Testis (tissue), 3 donors: ENCODE measurements around the gene SERTAD3. TPM values are rescaled to one million over a fixed set of nuclear protein-coding genes. Genes with fewer than 3 reads are reported as not detected.
"Not testable (repeated sequence)": the region's sequence is repeated elsewhere in the genome, so short reads cannot be mapped to it uniquely, and the experiment has no call there.

Source experiments
- DNase-seq: peaks from one replicate; pipeline ENCODE4 v3.0.0-alpha.2; 2019
- H3K27ac ChIP-seq, 2 donors: fragments of 200-600 bp; sonication (generic); one replicate each; pipeline ENCODE4 v1.5.1; 2019
- H3K27me3 ChIP-seq: fragments of 200-600 bp; sonication (generic); one replicate; pipeline ENCODE4 v1.5.1; 2019
- H3K36me3 ChIP-seq: fragments of 200-600 bp; sonication (generic); one replicate; pipeline ENCODE4 v1.5.1; 2017; ENCODE audit warnings: low read depth; ENCODE audit errors: missing control alignments
- H3K4me1 ChIP-seq: fragments of 200-600 bp; sonication (generic); one replicate; pipeline ENCODE4 v1.5.1; 2019
- H3K4me3 ChIP-seq, 2 donors: fragments of 200-600 bp; sonication (generic); one replicate each; pipeline ENCODE4 v1.5.1; 2017 to 2019
- H3K9me3 ChIP-seq: fragments of 200-600 bp; sonication (generic); one replicate; pipeline ENCODE4 v1.5.1; 2017
- POLR2A ChIP-seq: fragments of 450-650 bp; IDR thresholded peaks from one replicate; pipeline ENCODE4 v1.6.1; 2017; ENCODE audit warnings: antibody characterized with exemption, mild to moderate bottlenecking, moderate library complexity
- WGBS, 2 donors: methylation state at CpG; one replicate each; pipeline ENCODE4 v1.1.5; 2018; 5-methylcytosine and 5-hydroxymethylcytosine counted together
- intact Hi-C: fragments of 100-400 bp; cut with DNase I; formaldehyde crosslinking; loops from one replicate; pipeline ENCODE4 v1.15.1; 2023; ENCODE audit warnings: low total_unique reads
- polyA plus RNA-seq: library from polyadenylated mRNA; stranded (reverse); fragments of 350-450 nt; fragmentation: Illumina TruSeq; extraction: RNeasy Lipid Tissue Mini Kit (QIAGEN cat#74804); gene quantifications from one replicate; pipeline ENCODE4 v1.2.3, GENCODE V29; 2014; ENCODE audit warnings: low read depth, low replicate concordance; ENCODE audit not compliant: insufficient read depth
- total RNA-seq, 2 donors: library from RNA; depleted of rRNA; stranded (reverse); fragments of >200 nt; gene quantifications; one replicate each; pipeline ENCODE4 v1.2.3, GENCODE V29; 2016
- TF ChIP-seq, protein P1 (sequence below), 3 experiments: fragments of 450-650 bp in 2 of 3; fragments of 200-600 bp in 1 of 3; sonication (generic) in 1 of 3; IDR thresholded peaks; one replicate each; pipeline ENCODE4 v1.5.1; 2016 to 2019; ENCODE audit warnings: antibody characterized with exemption in 3 of 3, mild to moderate bottlenecking in 2 of 3, moderate library complexity in 1 of 3

Gene SERTAD3
- total and polyA plus RNA-seq, 3 donors from 2014 or later, result 22.4 to 33.9 (median 24.3) TPM

DNA sequence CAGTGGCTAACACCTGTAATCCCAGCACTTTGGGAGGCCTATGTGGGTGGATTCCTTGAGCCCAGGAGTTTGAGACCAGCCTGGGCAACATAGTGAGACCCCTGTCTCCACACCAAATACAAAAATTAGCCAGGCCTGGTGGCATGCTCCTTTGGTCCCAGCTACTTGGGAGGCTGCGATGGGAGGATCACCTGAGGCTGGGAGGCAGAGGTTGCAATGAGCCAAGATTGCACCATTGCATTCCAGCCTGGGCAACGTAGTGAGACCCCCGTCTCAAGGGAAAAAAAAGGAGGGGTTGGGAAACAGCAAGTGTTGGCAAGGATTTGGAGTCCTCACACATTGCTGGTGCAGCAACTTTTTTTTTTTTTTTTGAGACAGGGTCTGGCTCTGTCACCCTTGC is 41.9 kb upstream of the SERTAD3 start:
- no peak for TF ChIP-seq POLR2A
- Histone ChIP-seq H3K9me3 (no peaks in the 10 kb centered on the region), H3K27ac (no peak overlapping the region), H3K36me3 (no peaks in the 10 kb centered on the region), H3K27me3 (no peaks in the 10 kb centered on the region), H3K4me3 (no peak overlapping the region), H3K4me1 (no peaks in the 10 kb centered on the region)
- DNase-seq, result no peak
- 87 to 98% methylated on average over 3 of the region's 3 CpGs for WGBS, 2 donors
- intact Hi-C loops, result no loop called here

DNA sequence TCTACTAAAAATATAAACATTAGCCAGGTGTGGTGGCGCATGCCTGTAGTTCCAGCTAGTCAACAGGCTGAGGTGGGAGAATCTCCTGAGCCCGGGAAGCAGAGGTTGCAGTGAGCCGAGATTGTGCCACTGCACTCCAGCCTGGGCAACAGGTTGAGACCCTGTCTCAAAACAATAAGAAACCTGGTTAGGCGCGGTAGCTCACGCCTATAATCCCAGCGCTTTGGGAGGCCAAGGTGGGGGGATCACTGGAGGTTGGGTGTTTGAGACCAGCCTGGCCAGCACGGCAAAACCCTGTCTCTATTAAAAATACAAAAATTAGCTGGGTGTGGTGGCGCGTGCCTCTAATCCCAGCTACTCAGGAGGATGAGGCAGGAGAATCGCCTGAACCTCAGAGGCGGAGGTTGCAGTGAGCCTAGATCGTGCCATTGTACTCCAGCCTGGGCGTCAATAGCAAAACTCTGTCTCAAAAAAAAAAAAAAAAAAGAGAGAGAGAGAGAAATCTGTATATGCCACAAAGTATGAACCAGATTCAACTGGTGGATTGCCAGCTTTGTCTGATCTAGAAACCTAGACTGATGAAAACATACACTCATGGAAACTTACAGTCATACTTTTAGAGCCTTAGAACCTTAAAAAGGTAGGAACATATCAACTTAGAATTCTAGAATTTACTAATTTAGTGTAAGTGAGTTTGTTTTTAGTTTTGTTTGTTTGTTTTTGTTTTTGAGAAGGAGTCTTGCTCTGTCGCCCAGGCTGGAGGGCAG is 31.9 kb upstream of the SERTAD3 start:
- H3K4me3 ChIP-seq, DNase-seq, H3K4me1 ChIP-seq, H3K27ac ChIP-seq, H3K9me3 ChIP-seq, H3K27me3 ChIP-seq, H3K36me3 ChIP-seq: not testable (repeated sequence)
- intact Hi-C loops, result loop anchor here (1.0 kb wide), 1 partner anchor 32 kb away; no protein-coding TSS in a partner anchor
- WGBS, 2 donors, result 92 to 97% methylated on average over 15 of the region's 15 CpGs

DNA sequence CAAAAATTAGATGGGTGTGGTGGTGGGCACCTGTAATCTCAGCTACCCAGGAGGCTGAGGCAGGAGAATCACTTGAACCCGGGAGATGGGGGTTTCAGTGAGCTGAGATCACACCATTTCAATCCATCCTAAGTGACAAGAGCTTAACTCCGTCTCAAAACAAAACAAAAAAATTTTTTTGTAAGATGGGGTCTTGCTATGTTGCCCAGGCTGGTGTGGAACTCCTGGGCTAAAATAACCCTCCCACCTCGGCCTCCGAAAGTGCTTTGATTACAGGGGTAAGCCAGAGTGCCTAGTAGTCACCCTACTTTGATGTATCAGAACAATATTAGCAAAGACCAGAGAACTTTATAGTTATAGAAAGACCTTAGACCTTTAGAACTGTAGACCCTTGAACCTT is 30.6 kb upstream of the SERTAD3 start:
- Histone ChIP-seq H3K27ac (no peak overlapping the region), H3K4me1 (no peaks in the 10 kb centered on the region), H3K36me3 (no peaks in the 10 kb centered on the region), H3K4me3 (no peak overlapping the region), H3K9me3 (no peaks in the 10 kb centered on the region), H3K27me3 (no peaks in the 10 kb centered on the region)
- no peak for DNase-seq
- intact Hi-C loops, result no loop called here
- TF ChIP-seq, protein P1, sequence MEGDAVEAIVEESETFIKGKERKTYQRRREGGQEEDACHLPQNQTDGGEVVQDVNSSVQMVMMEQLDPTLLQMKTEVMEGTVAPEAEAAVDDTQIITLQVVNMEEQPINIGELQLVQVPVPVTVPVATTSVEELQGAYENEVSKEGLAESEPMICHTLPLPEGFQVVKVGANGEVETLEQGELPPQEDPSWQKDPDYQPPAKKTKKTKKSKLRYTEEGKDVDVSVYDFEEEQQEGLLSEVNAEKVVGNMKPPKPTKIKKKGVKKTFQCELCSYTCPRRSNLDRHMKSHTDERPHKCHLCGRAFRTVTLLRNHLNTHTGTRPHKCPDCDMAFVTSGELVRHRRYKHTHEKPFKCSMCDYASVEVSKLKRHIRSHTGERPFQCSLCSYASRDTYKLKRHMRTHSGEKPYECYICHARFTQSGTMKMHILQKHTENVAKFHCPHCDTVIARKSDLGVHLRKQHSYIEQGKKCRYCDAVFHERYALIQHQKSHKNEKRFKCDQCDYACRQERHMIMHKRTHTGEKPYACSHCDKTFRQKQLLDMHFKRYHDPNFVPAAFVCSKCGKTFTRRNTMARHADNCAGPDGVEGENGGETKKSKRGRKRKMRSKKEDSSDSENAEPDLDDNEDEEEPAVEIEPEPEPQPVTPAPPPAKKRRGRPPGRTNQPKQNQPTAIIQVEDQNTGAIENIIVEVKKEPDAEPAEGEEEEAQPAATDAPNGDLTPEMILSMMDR (IDR thresholded peaks at IDR 0.05), result no peak
- TF ChIP-seq POLR2A, result no peak
- WGBS, 2 donors, result 96 to 100% methylated on average over 4 of the region's 4 CpGs

DNA sequence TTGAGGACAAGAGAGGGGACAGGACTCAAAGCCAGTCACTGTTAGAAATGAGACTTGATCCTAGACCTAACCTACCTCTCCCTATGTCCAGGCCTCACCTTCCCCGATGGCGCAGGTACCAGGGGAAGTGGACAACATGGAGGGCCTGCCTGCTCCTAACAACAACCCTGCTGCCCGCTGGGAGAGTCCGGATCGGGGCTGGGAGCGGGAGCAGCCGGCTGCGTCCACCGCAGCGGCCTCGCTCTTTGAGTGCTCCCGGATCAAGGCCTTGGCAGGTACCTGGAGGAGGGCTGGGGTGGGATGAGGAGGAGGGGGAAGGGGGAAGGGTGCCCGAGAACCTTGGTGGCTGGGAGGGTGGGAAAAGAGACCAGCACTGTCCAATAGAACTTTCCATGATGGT is 28.4 kb upstream of the SERTAD3 start:
- Histone ChIP-seq H3K27me3 (no peaks in the 10 kb centered on the region), H3K4me3 (no peak overlapping the region), H3K9me3 (no peaks in the 10 kb centered on the region), H3K36me3 (no peaks in the 10 kb centered on the region), H3K27ac (no peak overlapping the region), H3K4me1 (peaks cover 4% of the 10 kb centered on the region)
- no peak for TF ChIP-seq POLR2A
- TF ChIP-seq, protein P1 (IDR thresholded peaks at IDR 0.05), result no peak
- DNase-seq, result no peak
- 92 to 95% methylated on average over 13 of the region's 13 CpGs for WGBS, 2 donors
- intact Hi-C loops, result no loop called here

DNA sequence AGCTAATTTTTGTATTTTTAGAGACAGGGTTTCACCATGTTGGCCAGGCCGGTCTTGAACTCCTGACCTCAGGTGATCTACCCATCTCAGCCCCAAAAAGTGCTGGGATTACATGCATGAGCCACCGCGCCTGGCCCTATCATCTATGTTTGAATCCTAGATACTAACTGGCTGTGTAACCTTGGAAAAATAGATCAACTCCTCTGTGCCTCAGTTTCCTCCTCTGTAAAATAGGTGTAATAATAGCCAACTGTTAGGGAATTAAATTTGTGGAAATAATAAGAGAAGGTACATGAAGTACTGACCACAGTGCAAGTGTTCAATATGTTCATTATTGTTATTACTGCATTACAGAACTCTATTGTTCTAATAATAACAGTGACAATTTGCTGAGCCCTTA is 27.0 kb upstream of the SERTAD3 start:
- peaks cover 11% of the 10 kb centered on the region for H3K4me1 ChIP-seq
- no peaks in the 10 kb centered on the region for H3K36me3 ChIP-seq
- 96% methylated on average over 3 of the region's 3 CpGs for WGBS, 2 donors
- intact Hi-C loops, result no loop called here
- no peaks in the 10 kb centered on the region for H3K9me3 ChIP-seq
- DNase-seq, result no peak
- no peaks in the 10 kb centered on the region for H3K27me3 ChIP-seq
- TF ChIP-seq, protein P1 (IDR thresholded peaks at IDR 0.05), result no peak
- no peak for TF ChIP-seq POLR2A
- H3K27ac ChIP-seq, result no peak overlapping the region
- no peak overlapping the region for H3K4me3 ChIP-seq

DNA sequence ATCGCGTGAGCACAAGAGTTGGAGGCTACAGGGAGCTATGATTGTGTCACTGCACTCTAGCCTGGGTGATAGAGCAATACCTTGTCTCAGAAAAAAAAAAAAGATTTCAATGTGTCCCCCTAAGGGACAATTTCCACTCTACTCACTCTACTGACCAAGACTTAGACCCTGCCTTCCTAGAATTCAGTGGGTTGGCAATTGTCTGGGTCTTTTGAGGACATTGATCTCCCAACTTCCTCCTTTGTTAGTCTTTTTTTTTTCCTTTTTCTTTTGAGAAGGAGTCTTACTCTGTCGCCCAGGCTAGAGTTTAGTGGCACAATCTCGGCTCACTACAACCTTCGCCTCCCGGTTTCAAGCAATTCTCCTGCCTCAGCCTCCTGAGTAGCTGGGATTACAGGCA is 24.9 kb upstream of the SERTAD3 start:
- peaks cover 26% of the 10 kb centered on the region for H3K4me1 ChIP-seq
- intact Hi-C loops, result no loop called here
- no peak for TF ChIP-seq POLR2A
- TF ChIP-seq, protein P1 (IDR thresholded peaks at IDR 0.05), result no peak
- no peaks in the 10 kb centered on the region for H3K9me3 ChIP-seq
- H3K36me3 ChIP-seq, result no peaks in the 10 kb centered on the region
- WGBS, 2 donors, result 89 to 93% methylated on average over 6 of the region's 6 CpGs
- no peak for DNase-seq
- no peak overlapping the region for H3K4me3 ChIP-seq
- H3K27ac ChIP-seq, result no peak overlapping the region
- no peaks in the 10 kb centered on the region for H3K27me3 ChIP-seq
